ENCODE results near the gene FRMD1.

- no peak for TF ChIP-seq POLR2A (IDR thresholded peaks at IDR 0.05; ENCODE audit: low read depth, low read length)
- TF ChIP-seq POLR2AphosphoS5 (IDR thresholded peaks at IDR 0.05; ENCODE audit: low read depth, low read length) = no peak
- no peak for TF ChIP-seq TAF1 (IDR thresholded peaks at IDR 0.05; ENCODE audit: low read depth, low read length)
Observed at GRCh38 chr6:168099201-168100010, 20.4 kb upstream of the FRMD1 start.
